H9 (cell line): ENCODE results near the gene MEIS3. TPM values are rescaled to one million over a fixed set of nuclear protein-coding genes. Genes with fewer than 3 reads are reported as not detected.

Experiments used
- DNase-seq: peaks from one replicate; pipeline ENCODE4 v3.0.0-alpha.2; 2017
- H2AFZ ChIP-seq: one replicate; pipeline ENCODE4 v1.6.1; 2013; ENCODE audit warnings: mild to moderate bottlenecking, low read length, control low read depth, moderate library complexity
- H2AK5ac ChIP-seq: 2 replicates; pipeline ENCODE4 v1.6.1; 2013; ENCODE audit warnings: low read length, control low read depth, mixed read lengths; ENCODE audit not compliant: insufficient read length
- H2BK120ac ChIP-seq: one replicate; pipeline ENCODE4 v1.6.1; 2013; ENCODE audit warnings: low read depth, mild to moderate bottlenecking, low read length, control low read depth, inconsistent platforms; ENCODE audit not compliant: poor library complexity, severe bottlenecking
- H2BK12ac ChIP-seq: 2 replicates; pipeline ENCODE4 v1.6.1; 2013; ENCODE audit warnings: low read length, control low read depth, mixed read lengths, low read depth; ENCODE audit not compliant: insufficient read length
- H2BK15ac ChIP-seq: 2 replicates; pipeline ENCODE4 v1.6.1; 2013; ENCODE audit warnings: low read depth, low read length, control low read depth
- H2BK20ac ChIP-seq: one replicate; pipeline ENCODE4 v1.6.1; 2013; ENCODE audit warnings: low read depth, mild to moderate bottlenecking, low read length, control low read depth, inconsistent platforms; ENCODE audit not compliant: poor library complexity, severe bottlenecking
- H2BK5ac ChIP-seq: 2 replicates; pipeline ENCODE4 v1.6.1; 2013; ENCODE audit warnings: low read length, control low read depth, mixed read lengths; ENCODE audit not compliant: insufficient read length
- H3K14ac ChIP-seq: 2 replicates; pipeline ENCODE4 v1.6.1; 2013; ENCODE audit warnings: low read length, control low read depth; ENCODE audit not compliant: insufficient read depth
- H3K18ac ChIP-seq: 2 replicates; pipeline ENCODE4 v1.6.1; 2013; ENCODE audit warnings: low read depth, mild to moderate bottlenecking, mixed read lengths, low read length, control low read depth; ENCODE audit not compliant: insufficient read length
- H3K23ac ChIP-seq: 2 replicates; pipeline ENCODE4 v1.6.1; 2013; ENCODE audit warnings: low read length, control low read depth, mixed read lengths, low read depth; ENCODE audit not compliant: insufficient read length
- H3K23me2 ChIP-seq: 2 replicates; pipeline ENCODE4 v1.6.1; 2013; ENCODE audit warnings: low read depth, mild to moderate bottlenecking, mixed read lengths, low read length, control low read depth; ENCODE audit not compliant: insufficient read length, poor library complexity, severe bottlenecking
- H3K27ac ChIP-seq: 2 replicates; pipeline ENCODE4 v1.5.1; 2013; ENCODE audit warnings: low read length, control low read depth, mixed read lengths, low read depth; ENCODE audit not compliant: insufficient read length
- H3K27me3 ChIP-seq: 2 replicates; pipeline ENCODE4 v1.6.1; 2013; ENCODE audit warnings: low read length, control low read depth, inconsistent platforms; ENCODE audit not compliant: insufficient read depth
- H3K4ac ChIP-seq: 2 replicates; pipeline ENCODE4 v1.6.1; 2013; ENCODE audit warnings: low read depth, mild to moderate bottlenecking, control low read depth, inconsistent platforms, low read length, moderate library complexity
- H3K4me1 ChIP-seq: 2 replicates; pipeline ENCODE4 v1.6.1; 2013; ENCODE audit warnings: low read length, control low read depth, inconsistent platforms; ENCODE audit not compliant: insufficient read depth
- H3K4me2 ChIP-seq: 2 replicates; pipeline ENCODE4 v1.6.1; 2013; ENCODE audit warnings: low read length, control low read depth, mixed read lengths; ENCODE audit not compliant: insufficient read length, insufficient read depth
- H3K56ac ChIP-seq: 2 replicates; pipeline ENCODE4 v1.6.1; 2013; ENCODE audit warnings: low read depth, mild to moderate bottlenecking, mixed read lengths, low read length, control low read depth; ENCODE audit not compliant: insufficient read length
- H3K79me1 ChIP-seq: 2 replicates; pipeline ENCODE4 v1.6.1; 2013; ENCODE audit warnings: low read depth, mild to moderate bottlenecking, moderate library complexity, low read length, control low read depth, inconsistent platforms; ENCODE audit not compliant: insufficient read depth, poor library complexity, severe bottlenecking
- H3K79me2 ChIP-seq: 2 replicates; pipeline ENCODE4 v1.6.1; 2013; ENCODE audit warnings: low read length, control low read depth, inconsistent platforms; ENCODE audit not compliant: insufficient read depth
- H3K9ac ChIP-seq: 2 replicates; pipeline ENCODE4 v1.6.1; 2013; ENCODE audit warnings: low read length, control low read depth, mixed read lengths; ENCODE audit not compliant: insufficient read length; ENCODE audit errors: extremely low read depth
- H3K9me3 ChIP-seq: one replicate; pipeline ENCODE4 v1.6.1; 2013; ENCODE audit warnings: low read depth, low read length, inconsistent platforms; ENCODE audit not compliant: control insufficient read depth
- H3T11ph ChIP-seq: one replicate; pipeline ENCODE4 v1.6.1; 2013; ENCODE audit warnings: mild to moderate bottlenecking, low read length, control low read depth, inconsistent platforms
- H4K20me1 ChIP-seq: one replicate; pipeline ENCODE4 v1.6.1; 2013; ENCODE audit not compliant: control insufficient read depth, insufficient read length, insufficient read depth
- H4K5ac ChIP-seq: 2 replicates; pipeline ENCODE4 v1.6.1; 2013; ENCODE audit warnings: low read depth, mild to moderate bottlenecking, mixed read lengths, low read length, control low read depth; ENCODE audit not compliant: insufficient read length
- H4K8ac ChIP-seq: replicated peaks from 2 replicates; pipeline ENCODE4 v1.6.1; 2013; ENCODE audit warnings: low read length, control low read depth, mixed read lengths, low read depth; ENCODE audit not compliant: insufficient read length
- H4K91ac ChIP-seq: 2 replicates; pipeline ENCODE4 v1.6.1; 2013; ENCODE audit warnings: low read depth, mild to moderate bottlenecking, moderate library complexity, mixed read lengths, low read length, control low read depth; ENCODE audit not compliant: insufficient read length
- H3K27ac Mint-ChIP-seq, 3 experiments: 2 replicates in 2 of 3; 3 replicates in 1 of 3; pipeline ENCODE4 v1.8.0; 2020 to 2021; ENCODE audit warnings: mixed read lengths in 3 of 3, mild to moderate bottlenecking in 1 of 3, moderate library complexity in 1 of 3
- H3K27me3 Mint-ChIP-seq: 2 replicates; pipeline ENCODE4 v1.8.0; 2021; ENCODE audit warnings: low read depth, mild to moderate bottlenecking, moderate library complexity, mixed read lengths
- H3K36me3 Mint-ChIP-seq, 3 experiments: 2 replicates in 2 of 3; 3 replicates in 1 of 3; pipeline ENCODE4 v1.8.0; 2020 to 2021; ENCODE audit warnings: low read depth in 3 of 3, mixed read lengths in 3 of 3; ENCODE audit not compliant: insufficient read depth in 1 of 3
- H3K4me1 Mint-ChIP-seq, 2 experiments: 2 replicates each; pipeline ENCODE4 v1.8.0; 2020; ENCODE audit warnings: mixed read lengths in 2 of 2
- H3K4me3 Mint-ChIP-seq, 2 experiments: 2 replicates in 1 of 2; 3 replicates in 1 of 2; pipeline ENCODE4 v1.8.0; 2020 to 2021; ENCODE audit warnings: mild to moderate bottlenecking in 2 of 2, mixed read lengths in 2 of 2, moderate library complexity in 1 of 2
- H3K9me3 Mint-ChIP-seq, 2 experiments: 2 replicates in 1 of 2; 3 replicates in 1 of 2; pipeline ENCODE4 v1.8.0; 2020; ENCODE audit warnings: mild to moderate bottlenecking in 2 of 2, mixed read lengths in 2 of 2, moderate library complexity in 1 of 2
- WGBS: extraction: QIAGEN DNeasy Blood & Tissue Kit; methylation state at CpG from one replicate; pipeline ENCODE4 v1.1.7; 2013; ENCODE audit warnings: missing lambda C conversion rate, low lambda C conversion rate, mixed read lengths; ENCODE audit not compliant: insufficient read length; ENCODE audit errors: extremely low coverage; 5-methylcytosine and 5-hydroxymethylcytosine counted together
- total RNA-seq: library from RNA; stranded (reverse); gene quantifications from 2 replicates; pipeline ENCODE4 v1.2.1, GENCODE V29; 2021
- TF ChIP-seq, protein P1 (sequence below): fragments of 200-600 bp; sonication (generic); conservative IDR thresholded peaks from 3 replicates; pipeline ENCODE4 v1.8.0; 2021; ENCODE audit warnings: antibody characterized with exemption, mild to moderate bottlenecking

MEIS3 gene
- total RNA-seq, 1 experiment from 2014 or later: 44.0 TPM

DNA sequence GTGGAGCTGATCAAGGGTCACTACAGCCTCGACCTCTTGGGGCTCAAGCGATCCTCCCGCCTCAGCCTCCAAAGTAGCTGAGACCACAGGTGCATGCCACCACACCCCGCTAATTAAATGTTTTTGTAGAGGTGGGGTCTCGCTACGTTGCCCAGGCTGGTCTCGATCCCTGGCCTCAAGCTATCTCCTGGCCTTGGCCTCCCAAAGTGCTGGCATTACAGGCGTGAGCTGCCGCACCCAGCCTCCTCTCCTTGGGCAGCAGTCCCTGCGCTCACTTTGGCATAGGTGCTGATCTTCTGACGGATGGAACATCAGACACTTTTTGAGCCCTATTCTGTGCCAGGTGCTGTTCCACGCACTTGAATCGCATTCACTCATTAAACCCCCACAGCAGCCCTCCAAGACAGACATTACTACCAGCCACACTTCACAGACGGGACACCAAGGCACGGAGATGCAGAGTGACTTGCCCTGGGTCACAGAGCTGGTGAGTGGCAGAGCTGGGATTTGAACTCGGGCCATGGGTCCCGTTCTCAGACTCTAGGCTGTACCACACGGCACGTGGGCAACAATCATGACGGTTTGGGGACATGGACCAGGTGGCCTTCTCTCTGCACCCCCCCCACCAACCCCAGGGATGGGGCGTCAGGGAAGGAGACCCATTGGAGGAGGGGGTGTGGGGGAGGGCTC lies 3.2 kb downstream of the MEIS3 start:
- H3K27ac Mint-ChIP-seq: no peak overlapping the region
- Histone ChIP-seq H3K9me3 (no peaks in the 10 kb centered on the region), H3K23ac (no peak overlapping the region), H4K91ac (no peak overlapping the region), H2BK20ac (no peak overlapping the region), H3T11ph (no peak overlapping the region), H4K5ac (no peak overlapping the region), H3K56ac (no peak overlapping the region), H3K4me2 (no peak overlapping the region), H3K27me3 (peaks cover 13% of the 10 kb centered on the region; the same call in 1 of the 2 replicates), H3K9ac (no peak overlapping the region), H2AFZ (no peak overlapping the region), H3K27ac (no peak overlapping the region), H2BK12ac (no peak overlapping the region), H3K79me1 (no peaks in the 10 kb centered on the region), H2BK15ac (no peak overlapping the region), H3K23me2 (peaks cover 23% of the 10 kb centered on the region), H3K4ac (no peak overlapping the region), H2BK5ac (no peak overlapping the region), H3K4me1 (peaks cover 5% of the 10 kb centered on the region; the same call in 1 of the 2 replicates), H3K79me2 (no peaks in the 10 kb centered on the region), H4K20me1 (no peaks in the 10 kb centered on the region), H3K18ac (no peak overlapping the region), H2AK5ac (no peak overlapping the region), H3K14ac (no peak overlapping the region), H4K8ac (no peak overlapping the region), H2BK120ac (no peak overlapping the region)
- peaks cover 39% of the 10 kb centered on the region for H3K27me3 Mint-ChIP-seq
- TF ChIP-seq, protein P1, sequence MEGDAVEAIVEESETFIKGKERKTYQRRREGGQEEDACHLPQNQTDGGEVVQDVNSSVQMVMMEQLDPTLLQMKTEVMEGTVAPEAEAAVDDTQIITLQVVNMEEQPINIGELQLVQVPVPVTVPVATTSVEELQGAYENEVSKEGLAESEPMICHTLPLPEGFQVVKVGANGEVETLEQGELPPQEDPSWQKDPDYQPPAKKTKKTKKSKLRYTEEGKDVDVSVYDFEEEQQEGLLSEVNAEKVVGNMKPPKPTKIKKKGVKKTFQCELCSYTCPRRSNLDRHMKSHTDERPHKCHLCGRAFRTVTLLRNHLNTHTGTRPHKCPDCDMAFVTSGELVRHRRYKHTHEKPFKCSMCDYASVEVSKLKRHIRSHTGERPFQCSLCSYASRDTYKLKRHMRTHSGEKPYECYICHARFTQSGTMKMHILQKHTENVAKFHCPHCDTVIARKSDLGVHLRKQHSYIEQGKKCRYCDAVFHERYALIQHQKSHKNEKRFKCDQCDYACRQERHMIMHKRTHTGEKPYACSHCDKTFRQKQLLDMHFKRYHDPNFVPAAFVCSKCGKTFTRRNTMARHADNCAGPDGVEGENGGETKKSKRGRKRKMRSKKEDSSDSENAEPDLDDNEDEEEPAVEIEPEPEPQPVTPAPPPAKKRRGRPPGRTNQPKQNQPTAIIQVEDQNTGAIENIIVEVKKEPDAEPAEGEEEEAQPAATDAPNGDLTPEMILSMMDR: no peak
- H3K4me3 Mint-ChIP-seq: no peak overlapping the region; a peak in 1 of 5 replicates
- WGBS: no CpG with 5 or more reads among the region's 21 CpGs
- H3K4me1 Mint-ChIP-seq: peaks cover 28 to 51% of the 10 kb centered on the region in 2 experiments
- DNase-seq: no peak
- H3K9me3 Mint-ChIP-seq: no peaks in the 10 kb centered on the region
- H3K36me3 Mint-ChIP-seq: peaks cover 13 to 20% (median 15%) of the 10 kb centered on the region in 3 experiments
